Testis (tissue), 3 donors: ENCODE measurements around the gene ZBTB12. TPM values are rescaled to one million over a fixed set of nuclear protein-coding genes. Genes with fewer than 3 reads are reported as not detected.
"Not testable (repeated sequence)": the region's sequence is repeated elsewhere in the genome, so short reads cannot be mapped to it uniquely, and the experiment has no call there.

Experiments
- DNase-seq: peaks from one replicate; pipeline ENCODE4 v3.0.0-alpha.2; 2019
- H3K27ac ChIP-seq, 2 donors: fragments of 200-600 bp; sonication (generic); one replicate each; pipeline ENCODE4 v1.5.1; 2019
- H3K27me3 ChIP-seq: fragments of 200-600 bp; sonication (generic); one replicate; pipeline ENCODE4 v1.5.1; 2019
- H3K36me3 ChIP-seq: fragments of 200-600 bp; sonication (generic); one replicate; pipeline ENCODE4 v1.5.1; 2017; ENCODE audit warnings: low read depth; ENCODE audit errors: missing control alignments
- H3K4me1 ChIP-seq: fragments of 200-600 bp; sonication (generic); one replicate; pipeline ENCODE4 v1.5.1; 2019
- H3K4me3 ChIP-seq, 2 donors: fragments of 200-600 bp; sonication (generic); one replicate each; pipeline ENCODE4 v1.5.1; 2017 to 2019
- H3K9me3 ChIP-seq: fragments of 200-600 bp; sonication (generic); one replicate; pipeline ENCODE4 v1.5.1; 2017
- CTCF ChIP-seq, 3 experiments: fragments of 450-650 bp in 2 of 3; fragments of 200-600 bp in 1 of 3; sonication (generic) in 1 of 3; IDR thresholded peaks; one replicate each; pipeline ENCODE4 v1.5.1; 2016 to 2019; ENCODE audit warnings: antibody characterized with exemption in 3 of 3, mild to moderate bottlenecking in 2 of 3, moderate library complexity in 1 of 3
- POLR2A ChIP-seq: fragments of 450-650 bp; IDR thresholded peaks from one replicate; pipeline ENCODE4 v1.6.1; 2017; ENCODE audit warnings: antibody characterized with exemption, mild to moderate bottlenecking, moderate library complexity
- WGBS, 2 donors: methylation state at CpG; one replicate each; pipeline ENCODE4 v1.1.5; 2018; 5-methylcytosine and 5-hydroxymethylcytosine counted together
- intact Hi-C: fragments of 100-400 bp; cut with DNase I; formaldehyde crosslinking; loops from one replicate; pipeline ENCODE4 v1.15.1; 2023; ENCODE audit warnings: low total_unique reads
- polyA plus RNA-seq: library from polyadenylated mRNA; stranded (reverse); fragments of 350-450 nt; fragmentation: Illumina TruSeq; extraction: RNeasy Lipid Tissue Mini Kit (QIAGEN cat#74804); gene quantifications from one replicate; pipeline ENCODE4 v1.2.3, GENCODE V29; 2014; ENCODE audit warnings: low read depth, low replicate concordance; ENCODE audit not compliant: insufficient read depth
- total RNA-seq, 2 donors: library from RNA; depleted of rRNA; stranded (reverse); fragments of >200 nt; gene quantifications; one replicate each; pipeline ENCODE4 v1.2.3, GENCODE V29; 2016

The ZBTB12 gene
- total and polyA plus RNA-seq, 3 donors from 2014 or later = 5.3 to 6.3 (median 5.6) TPM

- peaks cover 2% of the 10 kb centered on the region for H3K4me1 ChIP-seq
- no peak for DNase-seq
- WGBS, 2 donors = 81 to 87% methylated on average over 8 of the region's 8 CpGs
- no peaks in the 10 kb centered on the region for H3K9me3 ChIP-seq
- intact Hi-C loops = no loop called here
- TF ChIP-seq CTCF (IDR thresholded peaks at IDR 0.05) (no peak), POLR2A (no peak)
- no peak overlapping the region for H3K4me3 ChIP-seq
- no peaks in the 10 kb centered on the region for H3K36me3 ChIP-seq
- no peak overlapping the region for H3K27ac ChIP-seq
- H3K27me3 ChIP-seq = no peaks in the 10 kb centered on the region
Measured at GRCh38 chr6:31918069-31918720, 16.3 kb upstream of the ZBTB12 start.

DNA sequence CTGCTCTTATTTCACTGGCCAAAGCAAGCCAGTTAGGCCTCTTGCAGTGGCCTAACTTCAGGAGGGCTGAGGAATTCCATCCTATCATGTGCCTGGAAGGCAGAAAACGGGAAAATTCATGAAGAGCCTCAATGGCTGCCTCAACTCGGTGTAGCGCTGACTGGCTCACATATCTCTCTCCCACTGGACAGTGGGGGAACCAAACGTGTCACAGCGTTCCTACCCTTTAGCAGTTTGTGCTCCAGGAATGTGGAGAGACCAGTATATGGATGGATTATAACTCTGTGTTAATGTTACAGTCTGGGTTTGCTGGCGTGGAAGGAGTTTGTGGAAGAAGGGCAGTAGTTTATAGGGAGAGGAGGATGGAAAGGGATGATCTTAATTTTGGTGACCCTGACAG is 13.9 kb upstream of the ZBTB12 start:
- no peak for DNase-seq
- Histone ChIP-seq H3K27ac (no peak overlapping the region), H3K27me3 (no peaks in the 10 kb centered on the region), H3K4me3 (no peak overlapping the region), H3K4me1 (peaks cover 2% of the 10 kb centered on the region), H3K9me3 (no peaks in the 10 kb centered on the region), H3K36me3 (no peaks in the 10 kb centered on the region)
- WGBS, 2 donors = 77 to 78% methylated on average over 6 of the region's 6 CpGs
- intact Hi-C loops = no loop called here
- TF ChIP-seq CTCF (IDR thresholded peaks at IDR 0.05) = no peak
- no peak for TF ChIP-seq POLR2A

GRCh38 chr6:31915351-31915750 is 13.5 kb upstream of the ZBTB12 start:
- Histone ChIP-seq H3K4me1 (peaks cover 2% of the 10 kb centered on the region), H3K9me3 (no peaks in the 10 kb centered on the region), H3K27ac (no peak overlapping the region), H3K36me3 (no peaks in the 10 kb centered on the region), H3K4me3 (no peak overlapping the region), H3K27me3 (no peaks in the 10 kb centered on the region)
- intact Hi-C loops = no loop called here
- TF ChIP-seq POLR2A (no peak), CTCF (IDR thresholded peaks at IDR 0.05) (no peak)
- no peak for DNase-seq

- Histone ChIP-seq H3K27me3 (no peaks in the 10 kb centered on the region), H3K9me3 (no peaks in the 10 kb centered on the region), H3K4me3 (no peak overlapping the region), H3K27ac (no peak overlapping the region), H3K36me3 (no peaks in the 10 kb centered on the region), H3K4me1 (no peaks in the 10 kb centered on the region)
- DNase-seq = no peak
- no peak for TF ChIP-seq CTCF (IDR thresholded peaks at IDR 0.05)
- no peak for TF ChIP-seq POLR2A
- intact Hi-C loops = no loop called here
- 81 to 85% methylated on average over 11 of the region's 11 CpGs for WGBS, 2 donors
Measured at GRCh38 chr6:31911826-31912585, 10.1 kb upstream of the ZBTB12 start.

DNA sequence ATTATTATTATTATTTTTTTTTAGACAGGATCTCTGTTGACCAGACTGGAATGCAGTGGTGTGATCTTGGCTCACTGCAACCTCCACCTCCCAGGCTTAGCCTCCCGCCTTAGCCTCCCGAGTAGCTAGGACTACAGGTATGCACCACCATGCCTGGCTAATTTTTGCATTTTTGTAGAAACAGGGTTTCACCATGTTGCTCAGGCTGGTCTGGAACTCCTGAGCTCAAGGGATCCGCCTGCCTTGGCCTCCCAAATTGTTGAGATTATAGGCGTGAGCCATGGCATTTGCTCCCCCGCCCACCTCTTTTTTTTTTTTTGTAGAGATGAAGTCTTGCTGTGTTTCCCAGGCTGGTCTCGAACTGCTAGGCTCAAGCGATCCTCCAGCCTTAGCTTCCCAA is 7.4 kb upstream of the ZBTB12 start:
- H3K4me3 ChIP-seq, H3K27ac ChIP-seq, intact Hi-C loops, DNase-seq, H3K27me3 ChIP-seq, H3K4me1 ChIP-seq, H3K36me3 ChIP-seq, H3K9me3 ChIP-seq: not testable (repeated sequence)
- 89 to 90% methylated on average over 7 of the region's 7 CpGs for WGBS, 2 donors
